Raji (cell line): ENCODE measurements around the gene SPOCK1.

Experiments used
- POLR2A ChIP-seq: IDR thresholded peaks from 2 replicates; pipeline ENCODE4 v1.6.1; 2011; ENCODE audit warnings: low read depth, low read length, control low read depth; ENCODE audit not compliant: insufficient read depth

SPOCK1 gene

DNA sequence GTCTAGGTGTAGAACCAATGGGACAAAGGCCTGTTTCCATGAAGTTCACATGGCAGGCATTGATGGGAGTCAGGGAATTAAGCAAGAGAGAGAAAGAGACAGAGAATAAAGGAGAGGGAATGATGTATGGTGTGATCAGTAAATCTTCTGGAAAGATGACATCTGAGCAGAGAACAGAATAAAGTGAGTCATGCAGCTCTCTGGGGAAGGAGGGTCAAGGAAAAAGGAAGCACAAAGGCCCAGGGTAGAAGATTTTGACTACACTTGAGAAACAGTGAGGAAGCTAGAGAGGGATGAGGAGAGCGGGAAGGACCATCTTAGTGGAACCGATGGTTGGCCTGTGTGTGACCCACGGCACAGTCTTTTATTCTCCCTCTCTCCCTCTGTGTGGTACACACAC is 425.9 kb downstream of the SPOCK1 start:
- TF ChIP-seq POLR2A: no peak

DNA sequence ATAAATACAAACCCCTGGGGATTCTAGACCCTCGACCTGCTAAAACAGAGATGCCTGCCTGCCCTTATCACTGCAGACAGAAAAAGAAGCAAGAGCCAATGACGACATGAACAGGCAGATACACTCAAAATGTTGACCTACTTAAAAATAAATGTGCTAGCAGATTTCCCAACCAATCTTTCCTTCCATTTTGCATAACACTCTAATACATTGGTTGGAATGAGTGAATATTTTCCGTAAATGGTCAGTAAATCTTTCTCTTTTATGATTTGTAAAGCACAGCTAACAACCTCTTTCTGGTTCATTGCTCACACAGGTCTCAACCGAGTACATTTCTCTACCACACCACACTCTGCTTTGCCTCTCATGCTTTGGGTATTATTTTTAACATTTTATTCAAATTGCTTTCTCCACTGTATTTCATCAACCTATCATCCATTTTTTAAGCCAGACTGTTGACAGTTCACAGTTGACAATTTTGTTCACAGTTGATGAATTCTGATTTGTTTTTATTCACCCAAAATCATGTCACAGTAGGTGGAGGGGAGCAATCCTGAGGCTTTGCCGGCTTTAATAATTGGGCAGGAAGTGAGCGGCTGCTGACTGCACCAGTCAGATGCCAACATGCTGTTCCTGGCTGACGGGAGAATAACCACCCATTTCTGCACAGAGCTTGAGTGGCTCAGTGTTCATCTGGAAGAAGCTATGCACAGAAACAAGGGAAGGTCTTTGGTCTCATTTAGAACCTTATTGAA is 426.6 kb downstream of the SPOCK1 start:
- TF ChIP-seq POLR2A: peak; percentile 26; the same call in 1 of the 2 replicates

GRCh38 chr5:137071931-137072330 is 427.2 kb downstream of the SPOCK1 start:
- no peak for TF ChIP-seq POLR2A

DNA sequence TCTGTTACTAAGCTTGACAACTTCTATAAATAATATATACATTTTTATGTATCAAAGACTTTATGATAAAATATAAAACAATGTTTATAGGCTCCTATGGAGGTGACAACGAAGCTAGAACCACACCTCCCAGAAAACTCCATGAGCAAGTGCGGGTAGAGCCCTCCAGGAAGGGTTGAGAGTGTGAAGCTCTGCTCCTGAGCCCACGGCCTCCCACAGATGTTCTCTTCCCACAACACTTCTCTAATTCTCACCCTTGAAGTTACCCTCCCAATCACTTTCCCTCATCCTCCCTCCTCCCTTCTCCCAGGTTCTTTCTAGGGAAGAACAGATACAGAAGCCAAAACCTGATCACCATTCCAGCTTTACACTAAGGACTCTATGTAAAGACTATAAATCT is 427.6 kb downstream of the SPOCK1 start:
- no peak for TF ChIP-seq POLR2A

DNA sequence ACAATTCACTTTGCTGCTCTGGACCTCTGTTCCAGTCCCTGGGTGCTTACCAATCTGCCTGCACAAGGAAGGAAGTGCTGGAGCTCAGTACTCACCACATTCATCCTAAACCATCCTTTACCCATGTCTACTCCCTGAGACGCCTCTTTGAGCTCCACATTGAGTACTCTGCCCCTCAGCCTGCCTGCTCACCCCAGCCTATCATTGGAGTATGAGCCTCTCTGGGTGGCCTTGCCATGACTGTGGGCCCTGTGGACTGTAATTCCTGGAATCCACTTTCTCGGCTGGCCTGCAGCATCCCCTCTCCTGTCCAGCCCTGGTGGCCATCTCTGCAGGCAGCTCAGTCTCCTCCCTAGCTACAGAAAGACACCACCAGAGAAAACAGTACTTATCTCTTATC is 428.6 kb downstream of the SPOCK1 start:
- TF ChIP-seq POLR2A: no peak

DNA sequence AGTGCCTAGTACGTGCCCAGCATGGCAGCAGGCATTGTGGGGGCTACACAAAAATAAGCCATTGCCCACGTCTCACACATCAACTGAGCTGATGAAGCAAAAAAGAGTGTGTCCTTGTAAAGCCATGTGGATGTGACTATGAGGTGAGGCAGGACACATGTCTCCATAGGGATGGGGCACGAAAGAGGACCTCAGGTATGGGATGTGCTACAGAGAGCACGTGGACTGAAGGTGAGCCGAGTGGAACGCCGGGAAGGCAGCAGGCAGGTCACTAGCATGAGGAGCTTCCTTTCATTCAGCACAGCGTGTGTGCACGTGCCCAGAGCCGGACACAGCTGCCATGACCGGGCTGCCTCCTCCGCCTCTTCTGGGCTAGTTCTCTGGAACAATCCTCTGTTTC is 429.8 kb downstream of the SPOCK1 start:
- no peak for TF ChIP-seq POLR2A

- no peak for TF ChIP-seq POLR2A
These were observed 437.7 kb downstream of the SPOCK1 start for GRCh38 chr5:137061382-137061781.

- TF ChIP-seq POLR2A: no peak
These were observed 441.0 kb downstream of the SPOCK1 start for GRCh38 chr5:137058089-137058488.

GRCh38 chr5:137056676-137057075 is 442.4 kb downstream of the SPOCK1 start:
- no peak for TF ChIP-seq POLR2A

DNA sequence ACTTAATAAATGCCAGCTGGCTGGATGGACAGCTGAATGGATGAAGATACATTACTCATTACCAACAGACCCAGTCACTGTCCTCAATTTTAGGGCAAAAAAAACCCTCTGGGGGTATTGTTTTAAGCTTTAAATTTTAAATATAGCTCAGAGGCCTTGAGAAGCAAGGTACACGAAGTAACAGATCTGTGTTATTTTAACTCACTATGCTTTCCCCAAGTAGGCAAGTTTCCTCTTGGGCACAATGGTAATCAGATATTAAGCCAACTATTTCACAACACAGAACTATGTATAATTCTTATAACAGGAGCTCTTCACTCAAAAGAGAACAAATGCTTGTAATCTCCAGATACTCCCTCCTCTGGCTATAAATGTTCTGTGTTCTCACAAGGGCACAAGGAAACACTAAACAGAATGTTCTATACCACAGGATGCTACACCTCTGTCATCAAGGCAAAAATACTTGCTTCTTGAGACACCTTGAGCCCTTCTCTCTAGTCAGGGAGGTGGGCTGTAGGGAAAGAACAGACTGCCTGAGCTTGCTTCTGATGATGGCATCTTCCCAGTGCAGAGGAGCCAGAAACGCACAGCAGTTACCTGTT is 443.8 kb downstream of the SPOCK1 start:
- no peak for TF ChIP-seq POLR2A

GRCh38 chr5:137054792-137055191 is 444.3 kb downstream of the SPOCK1 start:
- TF ChIP-seq POLR2A: no peak

DNA sequence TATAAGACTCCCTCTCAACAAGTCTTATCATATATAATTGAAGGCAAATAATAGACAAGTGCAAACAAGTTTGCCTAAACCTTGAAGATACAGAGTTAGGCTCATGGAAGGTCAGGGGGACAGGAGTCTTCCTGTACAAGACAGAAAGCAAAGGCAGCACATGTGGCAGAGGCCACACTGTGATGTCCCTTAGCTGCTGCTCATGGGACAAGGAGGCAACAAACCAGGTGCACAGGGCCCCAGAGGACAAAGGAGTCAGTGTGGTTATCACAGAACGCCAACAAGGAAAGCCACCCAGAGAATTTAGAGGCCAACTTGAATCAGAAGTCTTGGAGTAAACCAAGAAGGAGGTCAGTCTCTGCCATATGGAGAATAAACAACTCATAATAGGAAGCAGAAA is 444.8 kb downstream of the SPOCK1 start:
- TF ChIP-seq POLR2A: no peak

- TF ChIP-seq POLR2A: no peak
These were observed 448.0 kb downstream of the SPOCK1 start for GRCh38 chr5:137051161-137051560.

DNA sequence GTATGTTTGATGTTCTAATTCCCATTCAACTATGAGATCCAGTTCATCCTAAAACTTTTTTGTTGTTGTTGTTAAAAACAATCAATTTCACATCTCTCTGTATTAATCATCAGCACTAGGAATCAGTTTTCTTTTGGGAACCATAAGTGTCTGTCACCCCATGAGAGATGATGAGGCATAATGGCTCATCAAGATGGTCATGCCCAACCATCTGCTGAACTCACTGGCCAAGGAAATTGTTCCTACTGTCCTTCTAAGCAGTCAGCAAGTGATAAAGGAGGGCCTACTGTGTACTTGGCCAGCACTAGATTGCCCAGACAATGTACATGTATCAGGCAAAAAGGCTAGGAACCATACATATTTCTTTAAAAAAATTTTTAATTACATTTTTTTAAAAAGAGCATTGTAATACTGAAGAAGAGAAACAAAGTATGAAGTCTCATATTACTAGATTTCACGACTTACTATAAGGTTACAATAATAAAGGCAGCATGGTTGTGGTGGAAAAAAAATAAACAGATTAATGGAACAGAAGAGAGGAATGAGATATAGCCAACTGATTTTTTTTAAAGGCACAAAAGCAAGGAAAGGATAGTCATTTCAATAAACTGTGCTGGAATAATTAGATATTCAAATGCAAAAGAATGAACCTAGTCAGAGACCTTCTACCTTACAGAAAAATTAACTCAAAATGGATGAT is 458.3 kb downstream of the SPOCK1 start:
- no peak for TF ChIP-seq POLR2A

GRCh38 chr5:137040024-137040423 is 459.1 kb downstream of the SPOCK1 start:
- TF ChIP-seq POLR2A: no peak

DNA sequence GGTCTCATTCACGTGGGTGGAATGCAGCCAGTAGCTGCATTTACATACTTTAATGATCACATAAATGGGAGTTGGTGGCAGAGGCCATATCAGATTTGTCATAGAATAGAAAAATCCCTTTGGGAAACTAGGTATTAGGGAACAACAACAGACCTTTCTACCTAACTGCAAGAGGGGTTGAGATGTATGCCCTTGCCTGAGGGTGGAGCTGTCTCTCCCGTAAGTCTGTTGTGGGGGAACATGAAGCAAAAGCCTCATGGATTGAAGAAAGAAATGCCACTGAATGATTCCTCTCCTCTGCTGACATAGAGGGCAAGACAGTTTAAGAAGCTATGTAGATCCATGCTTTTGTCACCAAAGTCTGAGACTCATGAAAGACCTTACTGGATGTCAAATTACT is 461.3 kb downstream of the SPOCK1 start:
- no peak for TF ChIP-seq POLR2A

DNA sequence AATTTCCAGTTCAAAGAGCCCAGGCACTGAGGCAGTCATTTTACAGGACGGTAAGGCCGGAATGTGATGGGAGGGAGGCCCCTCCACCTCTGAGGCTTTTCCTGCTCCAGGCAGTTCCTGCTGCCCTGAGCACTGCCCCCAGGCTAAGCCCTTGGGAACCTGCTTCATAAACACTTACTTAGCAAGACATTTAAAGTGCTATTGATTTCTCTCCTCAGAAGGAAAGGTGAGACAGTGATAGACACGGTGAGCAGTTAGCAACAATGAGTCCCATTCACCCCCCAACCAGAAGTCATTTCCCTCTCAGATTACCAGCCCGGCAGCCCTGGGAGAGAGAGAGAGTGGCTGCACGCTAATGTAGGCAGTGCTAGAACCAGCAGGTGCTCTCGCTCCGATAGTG is 462.5 kb downstream of the SPOCK1 start:
- no peak for TF ChIP-seq POLR2A

DNA sequence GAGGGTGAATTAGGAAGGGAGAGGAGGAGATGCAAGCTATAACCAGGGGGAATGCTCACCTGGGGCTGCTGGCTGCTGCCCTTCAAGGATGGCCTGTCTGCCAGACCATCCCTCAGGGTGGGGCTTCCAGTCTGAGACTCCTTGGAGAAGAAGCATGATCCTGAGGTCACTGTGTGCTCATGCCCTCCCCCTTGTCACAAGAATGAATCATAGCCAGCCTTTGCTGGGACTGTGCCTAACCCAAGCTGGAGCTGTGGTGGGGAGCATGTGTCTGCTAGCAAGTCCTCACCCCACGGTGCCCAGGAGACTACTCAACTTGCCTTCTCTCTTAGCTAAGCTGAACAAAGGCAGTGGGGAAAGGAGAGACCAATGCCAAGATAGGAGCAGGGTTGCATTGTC is 463.6 kb downstream of the SPOCK1 start:
- no peak for TF ChIP-seq POLR2A
